Esophagus muscularis mucosa (tissue), 4 donors: ENCODE results near the gene SPANXA1. TPM values are rescaled to one million over a fixed set of nuclear protein-coding genes. Genes with fewer than 3 reads are reported as not detected.
"Not testable (repeated sequence)": the region's sequence is repeated elsewhere in the genome, so short reads cannot be mapped to it uniquely, and the experiment has no call there.

ENCODE experiments used
- DNase-seq: peaks from one replicate; pipeline ENCODE4 v3.0.0-alpha.2; 2017; ENCODE audit errors: extremely low spot score
- H3K27ac ChIP-seq, 4 donors: fragments of 200-600 bp; sonication (generic); replicated peaks in 1 of 4; 1 replicate in 3 of 4; 2 replicates in 1 of 4; pipeline ENCODE4 v1.5.1; 2016 to 2019; ENCODE audit warnings: mild to moderate bottlenecking in 1 of 4
- H3K27me3 ChIP-seq, 4 donors: fragments of 200-600 bp; sonication (generic); one replicate each; pipeline versions ENCODE4 v1.5.1 to v1.6.0; 2016 to 2019
- H3K36me3 ChIP-seq, 4 donors: fragments of 200-600 bp; sonication (generic); one replicate each; pipeline ENCODE4 v1.5.1; 2016 to 2019
- H3K4me1 ChIP-seq, 4 donors: fragments of 200-600 bp; sonication (generic); one replicate each; pipeline ENCODE4 v1.5.1; 2016 to 2019
- H3K4me3 ChIP-seq, 4 donors: fragments of 200-600 bp; sonication (generic); 1 replicate in 2 of 4; 2 replicates in 2 of 4; pipeline ENCODE4 v1.5.1; 2016 to 2019; ENCODE audit warnings: mild to moderate bottlenecking in 4 of 4, moderate library complexity in 1 of 4
- H3K9me3 ChIP-seq, 4 donors: fragments of 200-600 bp; sonication (generic); 1 replicate in 3 of 4; 2 replicates in 1 of 4; pipeline ENCODE4 v1.5.1; 2016 to 2019
- CTCF ChIP-seq, 3 experiments: fragments of 200-600 bp in 2 of 3; fragments of 450-650 bp in 1 of 3; sonication (generic) in 2 of 3; IDR thresholded peaks; one replicate each; pipeline ENCODE4 v1.5.1; 2017 to 2019; ENCODE audit warnings: antibody characterized with exemption in 3 of 3, mild to moderate bottlenecking in 2 of 3, moderate library complexity in 1 of 3
- EP300 ChIP-seq: sonication (generic); formaldehyde crosslinking; IDR thresholded peaks from one replicate; pipeline ENCODE4 v1.6.1; 2017; ENCODE audit warnings: antibody characterized with exemption
- POLR2A ChIP-seq: fragments of 450-650 bp; IDR thresholded peaks from one replicate; pipeline ENCODE4 v1.6.1; 2017; ENCODE audit warnings: antibody characterized with exemption, moderate library complexity, mild to moderate bottlenecking, low read depth
- POLR2AphosphoS5 ChIP-seq, 2 donors: sonication (generic); formaldehyde crosslinking; IDR thresholded peaks; one replicate each; pipeline ENCODE4 v1.6.1; 2017; ENCODE audit warnings: antibody characterized with exemption in 2 of 2
- WGBS: methylation state at CpG from one replicate; pipeline ENCODE4 v1.1.5; 2018; 5-methylcytosine and 5-hydroxymethylcytosine counted together
- intact Hi-C: fragments of 100-400 bp; cut with DNase I; formaldehyde crosslinking; loops from one replicate; pipeline ENCODE4 v1.15.1; 2023
- total RNA-seq, 4 donors: library from RNA; depleted of rRNA; stranded (reverse); fragments of >200 nt; gene quantifications; one replicate each; pipeline versions ENCODE4 v1.1.0 to v1.2.1, GENCODE V29; 2016

Gene SPANXA1, protein sequence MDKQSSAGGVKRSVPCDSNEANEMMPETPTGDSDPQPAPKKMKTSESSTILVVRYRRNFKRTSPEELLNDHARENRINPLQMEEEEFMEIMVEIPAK
- not detected for total RNA-seq

GRCh38 chrX:141584638-141585037, at the start of gene SPANXA1:
SPANXA1 (minus strand) TSS chrX:141584738; CDS start chrX:141584678, 60 bp downstream.
- H3K27me3 ChIP-seq, H3K36me3 ChIP-seq, H3K4me1 ChIP-seq, intact Hi-C loops, H3K4me3 ChIP-seq, H3K27ac ChIP-seq, H3K9me3 ChIP-seq, DNase-seq: not testable (repeated sequence)
- WGBS, result no CpG with 5 or more reads among the region's 10 CpGs

DNA sequence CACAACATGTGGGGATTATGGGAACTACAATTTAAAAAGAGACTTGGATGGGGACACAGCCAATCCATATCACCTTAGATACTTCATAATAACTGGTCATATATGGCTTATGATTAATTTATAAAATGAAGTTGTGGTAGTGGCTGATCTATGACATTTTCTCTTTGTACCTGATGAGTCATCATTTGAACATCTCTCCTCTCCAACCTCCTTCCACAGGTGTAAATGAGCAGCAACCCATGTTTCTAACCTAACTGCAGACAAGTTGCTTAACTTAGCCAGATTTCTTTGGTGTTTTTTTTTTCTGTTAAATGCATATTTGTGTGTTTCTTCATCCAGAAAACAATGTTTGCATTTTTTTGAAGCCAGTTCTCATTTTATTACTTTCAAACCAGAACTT, 47.6 kb upstream of the SPANXA1 start:
- no peaks in the 10 kb centered on the region for H3K9me3 ChIP-seq
- no peak overlapping the region for H3K4me3 ChIP-seq
- H3K27me3 ChIP-seq, result no peaks in the 10 kb centered on the region
- DNase-seq, result no peak
- no peaks in the 10 kb centered on the region for H3K4me1 ChIP-seq
- no peak overlapping the region for H3K27ac ChIP-seq
- TF ChIP-seq POLR2A (no peak), EP300 (no peak), CTCF (IDR thresholded peaks at IDR 0.05) (no peak), POLR2AphosphoS5 (IDR thresholded peaks at IDR 0.05) (no peak)
- H3K36me3 ChIP-seq, result no peaks in the 10 kb centered on the region
- intact Hi-C loops, result no loop called here

GRCh38 chrX:141619336-141619735, 34.8 kb upstream of the SPANXA1 start:
- 55% methylated on average over 2 of the region's 2 CpGs for WGBS
- H3K9me3 ChIP-seq, result no peaks in the 10 kb centered on the region

DNA sequence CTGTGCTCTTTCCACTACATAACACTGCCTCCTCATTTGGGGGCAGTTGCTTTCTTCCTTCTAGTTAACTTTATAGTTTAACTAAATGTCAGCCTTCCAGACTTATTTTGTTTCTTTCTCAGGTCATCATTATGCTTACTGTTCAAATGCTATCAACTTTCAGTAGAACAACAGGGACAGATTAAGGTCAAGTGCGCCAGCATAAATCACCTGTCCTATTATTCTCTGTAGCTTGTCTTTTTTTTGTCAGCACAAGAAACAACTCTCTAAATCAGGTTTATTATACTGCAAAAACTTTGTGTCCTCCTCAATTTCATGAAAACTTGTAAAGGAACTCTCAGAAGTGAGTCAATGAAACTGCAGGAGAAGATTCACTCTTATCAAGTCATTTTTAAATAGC, 24.6 kb upstream of the SPANXA1 start:
- 90% methylated on average over 1 of the region's 1 CpG for WGBS
- no peak overlapping the region for H3K4me3 ChIP-seq
- H3K4me1 ChIP-seq, result no peaks in the 10 kb centered on the region
- no peak for TF ChIP-seq CTCF (IDR thresholded peaks at IDR 0.05)
- no peak for TF ChIP-seq POLR2AphosphoS5 (IDR thresholded peaks at IDR 0.05)
- no peak for TF ChIP-seq POLR2A
- TF ChIP-seq EP300, result no peak
- no peaks in the 10 kb centered on the region for H3K36me3 ChIP-seq
- no peaks in the 10 kb centered on the region for H3K27me3 ChIP-seq
- no peak overlapping the region for H3K27ac ChIP-seq
- intact Hi-C loops, result no loop called here
- H3K9me3 ChIP-seq, result no peaks in the 10 kb centered on the region
- DNase-seq, result no peak

More at GRCh38 chrX:141619336-141619735, 34.8 kb upstream of the SPANXA1 start:
- Histone ChIP-seq H3K27ac (no peak overlapping the region), H3K27me3 (no peaks in the 10 kb centered on the region), H3K4me3 (no peak overlapping the region), H3K36me3 (no peaks in the 10 kb centered on the region), H3K4me1 (no peaks in the 10 kb centered on the region)
- intact Hi-C loops, result no loop called here
- DNase-seq, result no peak
- no peak for TF ChIP-seq CTCF (IDR thresholded peaks at IDR 0.05)
- no peak for TF ChIP-seq EP300
- TF ChIP-seq POLR2A, result no peak
- no peak for TF ChIP-seq POLR2AphosphoS5 (IDR thresholded peaks at IDR 0.05)

GRCh38 chrX:141589408-141589807, 4.9 kb upstream of the SPANXA1 start, which contains the start of gene SPANXA2:
SPANXA2 (plus strand) TSS chrX:141589708; CDS start chrX:141589768, 60 bp downstream.
- DNase-seq, H3K27me3 ChIP-seq, H3K4me3 ChIP-seq, intact Hi-C loops, H3K9me3 ChIP-seq, H3K36me3 ChIP-seq, H3K27ac ChIP-seq, H3K4me1 ChIP-seq: not testable (repeated sequence)
- no CpG with 5 or more reads among the region's 10 CpGs for WGBS

DNA sequence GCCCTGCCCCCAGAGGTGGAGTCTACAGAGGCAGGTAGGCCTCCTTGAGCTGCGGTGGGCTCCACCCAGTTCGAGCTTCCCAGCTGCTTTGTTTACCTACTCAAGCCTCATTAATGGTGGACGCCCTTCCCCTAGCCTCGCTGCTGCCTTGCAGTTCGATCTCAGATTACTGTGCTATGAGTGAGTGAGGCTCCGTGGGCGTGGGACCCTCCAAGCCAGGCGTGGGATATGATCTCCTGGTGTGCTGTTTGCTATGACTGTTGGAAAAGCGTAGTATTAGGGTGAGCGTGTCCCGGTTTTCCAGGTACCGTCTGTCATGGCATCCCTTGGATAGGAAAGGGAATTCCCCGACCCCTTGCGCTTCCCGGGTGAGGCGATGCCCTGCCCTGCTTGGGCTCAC, 42.0 kb downstream of the SPANXA1 start:
- intact Hi-C loops, H3K9me3 ChIP-seq, DNase-seq, H3K4me3 ChIP-seq, H3K27ac ChIP-seq, H3K27me3 ChIP-seq, H3K36me3 ChIP-seq, H3K4me1 ChIP-seq: not testable (repeated sequence)
- whole genome bisulfite sequencing, result 94% methylated on average over 3 of the region's 16 CpGs

Other genes with a start within 250 kb of the SPANXA1 start
- not detected for gene SPANXA2, start 5.0 kb upstream of the SPANXA1 start, total RNA-seq
- gene SPANXD, start 114.0 kb upstream of the SPANXA1 start, total RNA-seq, result not detected